H1 (cell line): ENCODE results near the gene TFB1M. TPM values are rescaled to one million over a fixed set of nuclear protein-coding genes. Genes with fewer than 3 reads are reported as not detected.

ENCODE experiments used
- CTCF ChIA-PET: fragments of 300-600 bp; sonication (Branson Sonifier 250); formaldehyde crosslinking; loops from one replicate; lab custom pipeline; 2021; ENCODE audit not compliant: partially characterized antibody; lab: Charles Lee
- POLR2A ChIA-PET: fragments of 300-600 bp; sonication (Branson Sonifier 250); formaldehyde crosslinking; loops from one replicate; lab custom pipeline; 2021; ENCODE audit warnings: inconsistent platforms; ENCODE audit not compliant: partially characterized antibody; lab: Charles Lee
- DNase-seq, 2 experiments: peaks; one replicate each; pipeline versions ENCODE4 v3.0.0 to v3.0.0-alpha.2; 2010 to 2022; ENCODE audit warnings: low spot score in 2 of 2, low read depth in 1 of 2, mixed read lengths in 1 of 2
- FAIRE-seq: peaks from 2 replicates; lab custom pipeline; 2011; peaks lifted over from hg19 to GRCh38; lab: Jason Lieb, UNC
- H2AFZ ChIP-seq: 2 replicates; pipeline ENCODE4 v1.8.1; 2012; ENCODE audit warnings: low read length, inconsistent platforms
- H2AK5ac ChIP-seq: 2 replicates; pipeline ENCODE4 v1.6.1; 2013; ENCODE audit warnings: low read depth, low read length
- H2BK120ac ChIP-seq: replicated peaks from 2 replicates; pipeline ENCODE3; 2013; ENCODE audit warnings: low read depth, low read length, inconsistent platforms
- H2BK12ac ChIP-seq: 2 replicates; pipeline ENCODE4 v1.6.1; 2013; ENCODE audit warnings: low read depth, low read length
- H2BK15ac ChIP-seq: 2 replicates; pipeline ENCODE4 v1.6.1; 2013; ENCODE audit warnings: low read length
- H2BK20ac ChIP-seq: 2 replicates; pipeline ENCODE4 v1.6.1; 2013; ENCODE audit warnings: low read length
- H2BK5ac ChIP-seq: 2 replicates; pipeline ENCODE4 v1.6.1; 2013; ENCODE audit warnings: low read depth, low read length
- H3K14ac ChIP-seq: 2 replicates; pipeline ENCODE4 v1.6.1; 2013; ENCODE audit warnings: inconsistent platforms; ENCODE audit not compliant: insufficient read length
- H3K18ac ChIP-seq: 2 replicates; pipeline ENCODE4 v1.6.1; 2013; ENCODE audit warnings: low read length; ENCODE audit errors: extremely low read depth
- H3K23ac ChIP-seq: 2 replicates; pipeline ENCODE4 v1.6.1; 2013; ENCODE audit warnings: inconsistent platforms; ENCODE audit not compliant: insufficient read length
- H3K23me2 ChIP-seq: 2 replicates; pipeline ENCODE4 v1.6.1; 2013; ENCODE audit warnings: low read depth, low read length
- H3K27ac ChIP-seq: 2 replicates; pipeline ENCODE4 v1.6.1; 2011; ENCODE audit warnings: low read depth, low read length, inconsistent platforms
- H3K27me3 ChIP-seq, 4 experiments: replicated peaks in 1 of 4; 1 replicate in 1 of 4; 2 replicates in 3 of 4; pipeline versions ENCODE4 v1.6.1 to v1.8.1; 2011 to 2013; ENCODE audit warnings: low read length in 3 of 4, mild to moderate bottlenecking in 3 of 4, inconsistent platforms in 2 of 4, mixed read lengths in 2 of 4, moderate library complexity in 1 of 4; ENCODE audit not compliant: control insufficient read depth in 3 of 4, insufficient read depth in 3 of 4; ENCODE audit errors: extremely low read depth in 1 of 4
- H3K36me3 ChIP-seq, 4 experiments: 2 replicates each; pipeline versions ENCODE4 v1.6.1 to v1.8.1; 2011 to 2013; ENCODE audit warnings: mild to moderate bottlenecking in 4 of 4, low read length in 3 of 4, moderate library complexity in 2 of 4, control low read depth in 1 of 4, inconsistent platforms in 1 of 4; ENCODE audit not compliant: insufficient read depth in 4 of 4, control insufficient read depth in 2 of 4
- H3K4ac ChIP-seq: replicated peaks from 2 replicates; pipeline ENCODE3; 2013; ENCODE audit warnings: low read length, low read depth, mixed read lengths, inconsistent platforms; ENCODE audit not compliant: insufficient read length
- H3K4me1 ChIP-seq, 4 experiments: replicated peaks in 1 of 4; 1 replicate in 1 of 4; 2 replicates in 3 of 4; pipeline versions ENCODE4 v1.6.1 to v1.8.1; 2011 to 2013; ENCODE audit warnings: low read length in 3 of 4, inconsistent platforms in 2 of 4, mixed read lengths in 1 of 4; ENCODE audit not compliant: insufficient read depth in 4 of 4, control insufficient read depth in 3 of 4
- H3K4me2 ChIP-seq, 2 experiments: 2 replicates each; pipeline versions ENCODE4 v1.6.1 to v1.8.1; 2011 to 2013; ENCODE audit warnings: low read depth in 2 of 2, low read length in 2 of 2, control low read depth in 1 of 2, inconsistent platforms in 1 of 2, mild to moderate bottlenecking in 1 of 2; ENCODE audit not compliant: insufficient read depth in 1 of 2
- H3K4me3 ChIP-seq, 4 experiments: fragments of 200-600, 300-600 bp in 1 of 4; sonication (generic), shearing (Covaris generic), sonication (Bioruptor Twin) in 1 of 4; 2 replicates each; pipeline versions ENCODE4 v1.5.1 to v1.8.1; 2011 to 2016; ENCODE audit warnings: low read length in 4 of 4, low read depth in 3 of 4, control low read depth in 2 of 4, inconsistent platforms in 2 of 4, mild to moderate bottlenecking in 2 of 4, mixed read lengths in 1 of 4, moderate library complexity in 1 of 4; ENCODE audit not compliant: insufficient read depth in 2 of 4; ENCODE audit errors: extremely low read depth in 1 of 4
- H3K56ac ChIP-seq: replicated peaks from 2 replicates; pipeline ENCODE3; 2013; ENCODE audit warnings: low read depth, mild to moderate bottlenecking, mixed read lengths, low read length, inconsistent platforms; ENCODE audit not compliant: insufficient read length
- H3K79me1 ChIP-seq: 2 replicates; pipeline ENCODE4 v1.6.1; 2013; ENCODE audit warnings: low read depth, low read length, control low read depth
- H3K79me2 ChIP-seq, 2 experiments: 2 replicates each; pipeline versions ENCODE4 v1.6.1 to v1.8.1; 2012 to 2013; ENCODE audit warnings: low read length in 2 of 2, mild to moderate bottlenecking in 2 of 2, inconsistent platforms in 1 of 2; ENCODE audit not compliant: insufficient read depth in 2 of 2, control insufficient read depth in 1 of 2
- H3K9ac ChIP-seq, 4 experiments: replicated peaks in 1 of 4; 1 replicate in 1 of 4; 2 replicates in 3 of 4; pipeline versions ENCODE4 v1.6.1 to v1.8.1; 2011 to 2013; ENCODE audit warnings: low read depth in 3 of 4, low read length in 3 of 4, control low read depth in 2 of 4, mild to moderate bottlenecking in 2 of 4, moderate library complexity in 2 of 4, inconsistent platforms in 1 of 4; ENCODE audit errors: extremely low read depth in 1 of 4
- H3K9me3 ChIP-seq, 2 experiments: 2 replicates each; pipeline versions ENCODE4 v1.6.1 to v1.8.1; 2012 to 2013; ENCODE audit warnings: mild to moderate bottlenecking in 2 of 2, moderate library complexity in 2 of 2, control low read depth in 1 of 2, inconsistent platforms in 1 of 2, low read depth in 1 of 2, low read length in 1 of 2, mixed read lengths in 1 of 2; ENCODE audit not compliant: insufficient read depth in 2 of 2
- H4K20me1 ChIP-seq, 2 experiments: replicated peaks in 1 of 2; 2 replicates each; pipeline versions ENCODE3 to v1.8.1; 2011 to 2013; ENCODE audit warnings: inconsistent platforms in 2 of 2, low read length in 2 of 2, mild to moderate bottlenecking in 1 of 2; ENCODE audit not compliant: insufficient read depth in 2 of 2, control insufficient read depth in 1 of 2
- H4K5ac ChIP-seq: 2 replicates; pipeline ENCODE4 v1.6.1; 2013; ENCODE audit warnings: low read length, low read depth, mixed read lengths, inconsistent platforms; ENCODE audit not compliant: insufficient read length
- H4K8ac ChIP-seq: 2 replicates; pipeline ENCODE4 v1.8.0; 2013; ENCODE audit warnings: mild to moderate bottlenecking, moderate library complexity, low read length, inconsistent platforms; ENCODE audit not compliant: insufficient read depth; ENCODE audit errors: extremely low read depth
- H4K91ac ChIP-seq: replicated peaks from 2 replicates; pipeline ENCODE3; 2013; ENCODE audit warnings: low read length, mixed read lengths, inconsistent platforms; ENCODE audit not compliant: insufficient read length
- ATF3 ChIP-seq: IDR thresholded peaks from 2 replicates; pipeline ENCODE4 v1.6.1; 2011; ENCODE audit warnings: low read depth, mild to moderate bottlenecking, low read length; ENCODE audit not compliant: insufficient read depth
- FOSL1 ChIP-seq: IDR thresholded peaks from 2 replicates; pipeline ENCODE4 v1.6.1; 2011; ENCODE audit warnings: mild to moderate bottlenecking, low read depth, low read length, moderate library complexity; ENCODE audit not compliant: insufficient read depth
- GABPA ChIP-seq: IDR thresholded peaks from 2 replicates; pipeline ENCODE4 v1.6.1; 2011; ENCODE audit warnings: mild to moderate bottlenecking, low read length, moderate library complexity, borderline replicate concordance; ENCODE audit not compliant: insufficient read depth
- KDM4A ChIP-seq: IDR thresholded peaks from one replicate; pipeline ENCODE4 v1.7.1; 2012; ENCODE audit warnings: low read depth, mild to moderate bottlenecking, moderate library complexity, low read length, inconsistent platforms; ENCODE audit not compliant: severe bottlenecking
- KDM5A ChIP-seq: fragments of 200-600 bp; IDR thresholded peaks from 2 replicates; pipeline ENCODE4 v1.7.1; 2012; ENCODE audit warnings: mild to moderate bottlenecking, low read length, inconsistent platforms, mixed read lengths
- MAX ChIP-seq: IDR thresholded peaks from 2 replicates; pipeline ENCODE4 v1.6.1; 2012; ENCODE audit warnings: inconsistent platforms
- NRF1 ChIP-seq: IDR thresholded peaks from 2 replicates; pipeline ENCODE4 v1.6.1; 2011; ENCODE audit warnings: mild to moderate bottlenecking, low read depth, low read length, improper control_type of control experiment
- RBBP5 ChIP-seq: IDR thresholded peaks from 2 replicates; pipeline ENCODE4 v1.7.1; 2012; ENCODE audit warnings: low read depth, mild to moderate bottlenecking, inconsistent platforms, low read length, moderate library complexity, borderline replicate concordance
- SP4 ChIP-seq: IDR thresholded peaks from 2 replicates; pipeline ENCODE4 v1.6.1; 2012; ENCODE audit warnings: low read length, inconsistent platforms
- TAF7 ChIP-seq: optimal IDR thresholded peaks from 2 replicates; pipeline ENCODE3; 2011; ENCODE audit warnings: low read depth, mild to moderate bottlenecking, inconsistent platforms, low read length, moderate library complexity, borderline replicate concordance
- WGBS, 2 experiments: shearing (Covaris generic) in 1 of 2; methylation state at CpG; one replicate each; pipeline versions ENCODE4 v1.1.6 to v1.1.7; 2013 to 2015; ENCODE audit warnings: low lambda C conversion rate in 2 of 2, mixed read lengths in 2 of 2, inconsistent platforms in 1 of 2, low coverage in 1 of 2, missing lambda C conversion rate in 1 of 2; ENCODE audit not compliant: insufficient replicate concordance in 2 of 2, insufficient coverage in 1 of 2, insufficient read length in 1 of 2; ENCODE audit errors: extremely low coverage in 1 of 2, missing lambda C conversion rate in 1 of 2; 5-methylcytosine and 5-hydroxymethylcytosine counted together
- polyA plus RNA-seq, 7 experiments: library from polyadenylated mRNA; depleted of rRNA in 3 of 7; stranded (reverse) in 5 of 7; unstranded in 2 of 7; fragments of >200 nt in 5 of 7; fragments of 200-250 nt in 2 of 7; gene quantifications; 1 replicate in 5 of 7; 2 replicates in 1 of 7; 4 replicates in 1 of 7; pipeline versions ENCODE4 v1.2.1 to v1.2.3, GENCODE V29; 2011 to 2013; ENCODE audit warnings: missing spikeins in 2 of 7, mixed read lengths in 2 of 7
- total RNA-seq: library from RNA; stranded (reverse); fragmentation: NEBNext Ultra II Directional; extraction: Animal tissue kit (Norgen Biotek cat#: 25700); gene quantifications from 2 replicates; pipeline ENCODE4 v1.2.1, GENCODE V29; 2021

Gene TFB1M
- total and polyA plus RNA-seq, 2 of the 8 experiments (the other 6 are each of a cell fraction or from before 2014, with no cell fraction given), result 28.2 to 49.4 TPM

GRCh38 chr6:155341130-155341828, 27.0 kb upstream of the TFB1M start:
- no peak for FAIRE-seq
- CTCF ChIA-PET, result interaction anchor here (0.8 to 3.7 kb wide), 6 partner anchors 8 to 188 kb away, joined by 3 to 30 read pairs (median 6); no protein-coding TSS in a partner anchor
- no peak overlapping the region for H3K4ac ChIP-seq

More at GRCh38 chr6:155341130-155341828, 27.0 kb upstream of the TFB1M start:
- Histone ChIP-seq H4K91ac (no peak overlapping the region), H4K5ac (no peak overlapping the region), H2AFZ (0 out of 2 replicates have a peak overlapping the region, but pooled peaks have one; percentile 63), H2BK20ac (no peak overlapping the region), H3K9me3 (no peaks in the 10 kb centered on the region), H2BK120ac (no peak overlapping the region), H3K27me3 (no peaks in the 10 kb centered on the region), H3K56ac (no peak overlapping the region), H3K79me1 (no peaks in the 10 kb centered on the region), H3K9ac (no peak overlapping the region), H3K23ac (no peak overlapping the region), H3K27ac (no peak overlapping the region), H3K23me2 (no peaks in the 10 kb centered on the region), H3K4me2 (no peak overlapping the region), H3K79me2 (no peaks in the 10 kb centered on the region), H2AK5ac (no peak overlapping the region), H3K14ac (no peak overlapping the region), H3K36me3 (no peaks in the 10 kb centered on the region), H3K18ac (no peak overlapping the region), H4K20me1 (no peaks in the 10 kb centered on the region), H4K8ac (no peak overlapping the region)
- no peak for DNase-seq
- WGBS, 2 experiments, result 83% methylated on average over 2 of the region's 2 CpGs; no CpG with 5 or more reads in 1 of the 2 experiments
- TF ChIP-seq GABPA (no peak), RBBP5 (no peak), KDM5A (no peak), KDM4A (no peak), MAX (no peak), TAF7 (no peak), NRF1 (no peak), FOSL1 (no peak), ATF3 (no peak), SP4 (no peak)
- TF ChIP-seq, all 59 proteins: peak for 0
- no peak overlapping the region for H3K4me3 ChIP-seq
- H2BK15ac ChIP-seq, result 0 out of 2 replicates have a peak overlapping the region, but pooled peaks have one; percentile 22
- H2BK12ac ChIP-seq, result no peak overlapping the region
- no peaks in the 10 kb centered on the region for H3K4me1 ChIP-seq
- no peak overlapping the region for H2BK5ac ChIP-seq
- POLR2A ChIA-PET, result no interaction called here
